Adipocyte (in vitro differentiated cells): ENCODE measurements around the gene PXYLP1.
A peak's percentile ranks its signal among the peaks of the same experiment; 100 is the strongest.

Experiments
- DNase-seq: peaks from one replicate; pipeline ENCODE4 v3.0.0-alpha.2; 2015; ENCODE audit warnings: low read depth
- H3K27me3 ChIP-seq: replicated peaks from 2 replicates; pipeline ENCODE4 v1.7.0; 2013; ENCODE audit warnings: mild to moderate bottlenecking, low read length, moderate library complexity; ENCODE audit not compliant: control insufficient read depth, insufficient read depth
- H3K36me3 ChIP-seq: 2 replicates; pipeline ENCODE4 v1.7.0; 2013; ENCODE audit warnings: low read length, mild to moderate bottlenecking, moderate library complexity; ENCODE audit not compliant: control insufficient read depth, insufficient read depth, severe bottlenecking
- H3K4me1 ChIP-seq: 2 replicates; pipeline ENCODE4 v1.7.0; 2013; ENCODE audit warnings: mild to moderate bottlenecking, low read length, moderate library complexity; ENCODE audit not compliant: control insufficient read depth, insufficient read depth
- H3K4me3 ChIP-seq: 2 replicates; pipeline ENCODE4 v1.7.0; 2013; ENCODE audit warnings: mild to moderate bottlenecking, low read length, moderate library complexity
- H3K9ac ChIP-seq: 2 replicates; pipeline ENCODE4 v1.7.0; 2013; ENCODE audit warnings: mild to moderate bottlenecking, low read length, moderate library complexity
- H3K9me3 ChIP-seq: 2 replicates; pipeline ENCODE4 v1.7.0; 2013; ENCODE audit warnings: mild to moderate bottlenecking, low read length, moderate library complexity; ENCODE audit not compliant: control insufficient read depth

PXYLP1 gene

DNA sequence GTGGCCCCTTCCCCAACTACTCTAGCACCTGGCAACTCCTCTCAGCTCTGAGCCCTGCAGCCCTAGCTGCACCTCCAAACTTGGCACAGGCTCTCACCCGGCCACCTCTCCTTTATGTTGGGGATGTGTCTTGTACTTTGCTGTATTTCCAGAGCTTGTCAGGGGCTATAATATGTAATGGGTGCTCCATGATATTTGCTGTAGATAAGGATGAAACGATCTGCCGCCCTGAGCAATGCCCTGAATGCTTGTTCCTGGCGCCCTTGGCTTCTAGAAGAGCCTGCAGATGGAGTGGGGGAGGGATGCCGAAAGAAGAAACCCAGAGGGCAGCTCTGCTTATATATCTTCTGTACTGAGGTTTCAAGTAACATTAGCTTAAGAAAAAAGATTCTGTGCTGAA, 100.8 kb downstream of the PXYLP1 start:
- Histone ChIP-seq H3K9ac (no peak overlapping the region), H3K36me3 (no peaks in the 10 kb centered on the region), H3K9me3 (no peaks in the 10 kb centered on the region), H3K27me3 (no peaks in the 10 kb centered on the region), H3K4me3 (no peak overlapping the region), H3K4me1 (peaks cover 44% of the 10 kb centered on the region)
- DNase-seq, result no peak

DNA sequence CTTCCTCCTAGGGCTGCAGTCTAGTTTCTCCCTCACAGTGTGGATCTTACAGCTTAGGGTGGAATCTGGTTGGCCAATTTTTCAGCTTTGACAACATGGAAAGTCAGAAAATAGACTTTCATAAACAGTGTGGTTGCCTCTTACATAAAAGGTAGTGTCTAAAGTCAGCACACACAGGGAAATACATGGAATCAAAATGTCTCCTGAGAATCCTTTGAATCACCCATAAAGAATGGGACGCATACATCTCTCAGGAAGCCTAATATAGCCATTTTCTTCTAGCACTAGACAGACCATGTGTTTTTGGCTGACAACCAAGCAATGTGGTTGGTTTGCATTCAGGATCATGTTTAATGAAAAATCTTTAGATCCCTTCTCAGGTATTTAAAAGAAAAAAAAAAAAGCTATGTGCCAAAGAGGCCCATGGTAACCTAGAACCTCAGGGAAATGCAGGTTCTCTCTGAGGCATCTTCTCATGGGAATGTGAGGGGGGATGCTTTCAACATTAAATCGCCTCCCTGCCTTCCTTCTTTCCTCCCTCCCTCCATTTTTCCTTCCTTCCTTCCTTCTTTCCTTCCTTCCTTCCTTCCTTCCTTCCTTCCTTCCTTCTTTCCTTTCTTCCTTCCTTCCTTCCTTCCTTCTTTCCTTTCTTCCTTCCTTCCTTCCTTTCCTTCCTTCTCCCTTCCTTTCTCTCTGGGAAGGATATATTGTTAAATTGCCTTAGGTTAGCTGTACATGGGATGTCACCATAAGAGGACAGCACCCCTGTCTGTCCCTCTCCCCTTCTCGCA, 102.4 kb downstream of the PXYLP1 start:
- H3K27me3 ChIP-seq, result no peaks in the 10 kb centered on the region
- peaks cover 59% of the 10 kb centered on the region for H3K4me1 ChIP-seq
- H3K9me3 ChIP-seq, result no peaks in the 10 kb centered on the region

DNA sequence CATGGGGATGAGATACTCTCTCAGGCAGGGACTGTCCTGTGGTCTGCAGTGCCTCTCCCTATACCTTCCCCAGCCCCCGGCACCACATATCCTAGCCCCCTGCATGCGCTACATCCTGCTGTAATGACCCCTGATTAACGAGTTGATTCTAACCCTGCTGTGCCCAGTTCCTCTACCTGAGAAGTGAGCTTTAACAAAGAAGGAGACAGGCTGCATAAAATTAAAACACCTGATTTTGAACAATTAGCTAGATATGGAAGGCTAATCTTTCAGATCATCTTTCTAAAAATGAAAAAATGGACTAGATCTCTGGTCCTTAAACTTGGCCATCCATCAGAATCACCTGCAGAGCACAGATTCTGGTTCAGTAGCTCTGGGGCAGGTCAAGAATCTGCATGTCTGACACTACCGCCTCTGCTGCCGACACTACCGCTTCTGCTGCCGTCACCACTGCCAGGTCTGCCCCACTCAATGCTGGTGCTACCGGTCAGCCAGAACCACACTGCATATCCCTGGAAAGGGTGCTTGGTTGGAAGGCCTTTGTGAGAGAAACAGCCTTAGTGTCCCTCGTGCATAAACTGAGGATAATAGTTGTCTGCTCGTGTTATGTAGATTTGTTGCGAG, 103.1 kb downstream of the PXYLP1 start:
- no peaks in the 10 kb centered on the region for H3K27me3 ChIP-seq
- no peak for DNase-seq
- H3K9ac ChIP-seq, result no peak overlapping the region
- no peaks in the 10 kb centered on the region for H3K9me3 ChIP-seq
- no peak overlapping the region for H3K4me3 ChIP-seq
- H3K4me1 ChIP-seq, result peaks cover 64% of the 10 kb centered on the region
- H3K36me3 ChIP-seq, result no peaks in the 10 kb centered on the region

More for the DNA sequence above, 102.4 kb downstream of the PXYLP1 start:
- Histone ChIP-seq H3K36me3 (no peaks in the 10 kb centered on the region), H3K9ac (no peak overlapping the region), H3K4me3 (no peak overlapping the region)
- no peak for DNase-seq

DNA sequence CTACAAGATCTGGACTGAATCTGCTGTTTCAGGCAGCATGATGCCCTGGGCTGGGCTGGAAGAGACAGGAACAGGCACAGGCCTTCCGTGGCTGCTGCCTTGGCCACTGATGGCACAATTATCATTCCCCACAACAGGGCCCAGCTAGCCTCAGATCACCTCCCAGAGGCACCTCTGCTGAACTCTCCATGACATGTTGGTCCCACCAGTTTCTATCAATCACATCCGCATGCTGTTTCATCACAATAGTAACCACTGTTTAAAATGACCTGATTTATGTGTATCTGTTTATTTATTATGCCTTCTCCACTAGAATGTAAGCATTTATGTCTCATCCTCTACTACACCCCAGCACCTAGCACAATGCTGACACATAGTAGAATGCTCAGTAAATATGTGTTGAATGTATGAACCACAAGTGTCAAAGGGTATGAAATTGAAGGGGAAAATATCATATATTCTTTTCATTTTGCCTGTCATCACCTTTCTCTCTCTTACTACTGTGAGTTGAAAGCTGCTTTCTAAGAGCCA, 104.0 kb downstream of the PXYLP1 start:
- Histone ChIP-seq H3K9ac (no peak overlapping the region), H3K4me1 (peaks cover 64% of the 10 kb centered on the region), H3K36me3 (no peaks in the 10 kb centered on the region), H3K9me3 (no peaks in the 10 kb centered on the region), H3K27me3 (no peaks in the 10 kb centered on the region), H3K4me3 (no peak overlapping the region)
- DNase-seq, result no peak

DNA sequence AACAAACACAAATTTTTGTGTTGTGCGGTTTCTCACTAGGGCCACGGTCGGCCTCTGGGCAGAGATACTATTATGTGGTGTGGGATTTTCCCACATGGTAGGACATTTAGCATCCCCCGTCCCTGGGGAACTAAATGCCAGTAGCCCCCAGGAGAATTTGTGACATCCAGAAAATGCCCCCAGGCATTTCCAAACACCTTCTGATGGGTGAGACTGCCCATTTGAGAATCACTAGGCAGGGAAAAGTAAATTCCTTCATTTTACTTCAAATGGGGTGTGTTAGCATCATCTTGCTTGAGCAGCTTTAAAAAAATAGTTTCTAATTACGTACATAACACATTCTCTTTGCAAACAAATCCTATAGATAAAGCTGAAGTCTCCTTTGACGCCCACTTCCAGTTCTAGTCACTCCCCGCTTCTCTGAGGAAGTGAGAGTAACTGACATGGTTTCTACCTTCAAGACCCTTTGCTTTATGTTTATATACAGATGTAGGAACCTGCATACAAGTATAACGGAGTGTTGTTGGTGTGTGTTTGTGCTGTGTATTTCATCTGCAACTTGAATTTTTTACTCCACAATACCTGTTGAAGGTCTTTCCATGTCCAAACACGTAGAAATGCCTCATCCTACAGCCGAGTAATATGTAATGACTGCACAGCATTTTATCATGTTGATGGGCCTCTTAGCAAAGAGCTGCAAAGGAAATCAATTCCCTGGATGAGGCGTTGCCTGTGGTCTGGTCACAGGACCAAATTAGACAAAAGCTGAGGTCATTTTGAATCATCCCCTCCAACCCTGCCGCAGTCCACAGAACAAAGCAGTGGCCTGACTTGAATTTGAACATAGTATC, 105.3 kb downstream of the PXYLP1 start:
- DNase-seq, result peak; percentile 45
- Histone ChIP-seq H3K27me3 (no peaks in the 10 kb centered on the region), H3K4me3 (no peak overlapping the region), H3K36me3 (no peaks in the 10 kb centered on the region), H3K9ac (no peak overlapping the region), H3K9me3 (no peaks in the 10 kb centered on the region), H3K4me1 (peaks cover 55% of the 10 kb centered on the region)

DNA sequence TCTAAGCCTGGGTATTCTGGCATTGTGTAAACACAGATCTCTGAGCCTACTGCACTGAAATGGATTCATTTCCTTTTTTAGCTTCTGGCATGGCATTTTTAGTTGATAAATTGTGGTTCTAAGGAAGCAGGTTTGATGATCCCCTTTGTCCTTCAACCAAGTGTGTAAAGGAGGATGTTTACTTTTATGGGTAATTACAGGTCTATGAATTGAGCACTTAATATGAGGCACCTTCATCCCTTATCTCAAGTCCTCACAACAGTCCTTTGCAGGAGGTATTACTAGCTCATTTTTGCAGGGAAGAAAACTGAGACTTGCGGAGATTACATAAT, 105.9 kb downstream of the PXYLP1 start:
- H3K4me3 ChIP-seq, result no peak overlapping the region
- no peaks in the 10 kb centered on the region for H3K27me3 ChIP-seq
- peaks cover 49% of the 10 kb centered on the region for H3K4me1 ChIP-seq
- no peaks in the 10 kb centered on the region for H3K9me3 ChIP-seq
- H3K36me3 ChIP-seq, result no peaks in the 10 kb centered on the region
- DNase-seq, result no peak
- H3K9ac ChIP-seq, result no peak overlapping the region

DNA sequence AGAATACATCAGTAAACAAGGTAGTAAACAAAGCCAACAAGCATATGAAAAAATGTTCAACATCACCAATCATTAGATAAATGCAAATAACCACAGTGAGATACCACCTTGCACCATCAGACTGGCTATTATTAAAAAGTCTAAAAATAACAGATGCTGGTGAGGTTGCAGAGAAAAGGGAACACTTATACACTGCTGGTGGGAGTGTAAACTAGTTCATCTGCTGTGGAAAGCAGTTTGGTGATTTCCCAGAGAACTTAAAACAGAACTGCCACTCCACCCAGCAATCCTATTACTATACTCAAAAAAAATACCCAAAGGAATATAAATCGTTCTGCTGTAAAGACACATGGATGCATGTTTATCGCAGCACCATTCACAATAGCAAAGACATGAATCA, 106.4 kb downstream of the PXYLP1 start:
- no peak overlapping the region for H3K9ac ChIP-seq
- peaks cover 44% of the 10 kb centered on the region for H3K4me1 ChIP-seq
- H3K36me3 ChIP-seq, result no peaks in the 10 kb centered on the region

DNA sequence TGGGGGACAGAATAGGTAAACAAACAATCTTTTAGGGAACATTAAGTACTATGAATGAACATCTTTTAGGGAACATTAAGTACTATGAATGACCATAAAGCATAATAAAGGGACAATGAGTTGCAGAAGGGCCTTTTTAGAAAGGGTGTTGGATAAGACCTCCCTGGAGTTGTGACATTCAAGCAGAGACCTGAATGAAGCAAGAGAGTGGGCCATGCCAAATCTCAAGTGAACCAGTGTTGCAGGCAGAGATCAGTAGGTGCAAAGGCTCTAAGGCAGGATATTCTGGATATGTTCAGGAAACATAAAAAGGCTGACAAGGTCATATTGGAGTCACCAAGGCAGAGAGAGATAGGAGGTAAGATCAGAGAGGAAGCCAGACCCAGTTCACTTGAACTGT, 107.3 kb downstream of the PXYLP1 start:
- H3K9me3 ChIP-seq, result no peaks in the 10 kb centered on the region
- no peak overlapping the region for H3K4me3 ChIP-seq
- DNase-seq, result no peak
- no peak overlapping the region for H3K9ac ChIP-seq
- no peaks in the 10 kb centered on the region for H3K36me3 ChIP-seq
- H3K27me3 ChIP-seq, result no peaks in the 10 kb centered on the region
- H3K4me1 ChIP-seq, result peaks cover 35% of the 10 kb centered on the region

More for the DNA sequence above, 106.4 kb downstream of the PXYLP1 start:
- H3K4me3 ChIP-seq, result no peak overlapping the region
- H3K27me3 ChIP-seq, result no peaks in the 10 kb centered on the region
- no peak for DNase-seq
- H3K9me3 ChIP-seq, result no peaks in the 10 kb centered on the region

DNA sequence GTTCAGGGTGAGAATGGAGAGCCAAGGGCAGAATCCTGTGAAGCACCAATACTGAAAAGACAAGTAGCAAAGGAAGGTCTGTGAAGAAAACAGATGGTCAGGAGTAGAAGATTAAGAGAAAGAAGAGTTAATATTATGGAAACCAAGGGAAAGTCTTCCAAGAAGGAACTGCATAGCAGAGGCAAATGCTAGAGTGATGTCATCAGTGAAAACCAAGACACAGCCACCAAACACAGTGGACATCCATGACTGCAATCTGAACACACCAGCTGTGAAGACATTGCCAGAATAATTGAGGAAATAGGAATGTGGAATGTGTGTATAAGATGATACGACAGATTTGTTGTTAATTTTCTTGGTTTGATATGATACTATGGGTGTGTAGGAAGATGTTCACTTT, 109.9 kb downstream of the PXYLP1 start:
- Histone ChIP-seq H3K27me3 (no peaks in the 10 kb centered on the region), H3K4me3 (no peak overlapping the region), H3K36me3 (no peaks in the 10 kb centered on the region), H3K4me1 (peaks cover 31% of the 10 kb centered on the region), H3K9ac (no peak overlapping the region), H3K9me3 (no peaks in the 10 kb centered on the region)
- DNase-seq, result no peak

DNA sequence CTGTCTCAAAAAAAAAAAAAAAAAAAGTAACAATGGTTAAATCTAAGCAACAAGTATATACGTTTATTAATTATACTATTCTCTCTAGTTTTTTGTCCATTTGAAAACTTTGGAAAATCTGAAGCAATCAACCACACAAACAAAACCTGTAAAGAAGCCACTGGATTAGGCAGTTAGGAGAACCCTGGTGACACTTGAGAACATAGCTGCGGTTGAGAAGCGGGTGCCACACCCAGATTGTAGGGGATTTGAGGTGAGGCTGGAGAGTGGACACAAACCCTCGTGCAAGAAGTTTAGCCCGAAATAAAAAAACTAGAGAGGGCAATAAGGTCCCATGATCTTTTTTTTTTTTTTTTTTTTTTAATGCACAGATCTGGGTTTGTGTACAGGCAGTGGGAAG, 110.8 kb downstream of the PXYLP1 start:
- no peaks in the 10 kb centered on the region for H3K9me3 ChIP-seq
- H3K36me3 ChIP-seq, result no peaks in the 10 kb centered on the region
- H3K9ac ChIP-seq, result no peak overlapping the region
- H3K4me3 ChIP-seq, result no peak overlapping the region
- H3K27me3 ChIP-seq, result no peaks in the 10 kb centered on the region
- H3K4me1 ChIP-seq, result peaks cover 28% of the 10 kb centered on the region
- no peak for DNase-seq

DNA sequence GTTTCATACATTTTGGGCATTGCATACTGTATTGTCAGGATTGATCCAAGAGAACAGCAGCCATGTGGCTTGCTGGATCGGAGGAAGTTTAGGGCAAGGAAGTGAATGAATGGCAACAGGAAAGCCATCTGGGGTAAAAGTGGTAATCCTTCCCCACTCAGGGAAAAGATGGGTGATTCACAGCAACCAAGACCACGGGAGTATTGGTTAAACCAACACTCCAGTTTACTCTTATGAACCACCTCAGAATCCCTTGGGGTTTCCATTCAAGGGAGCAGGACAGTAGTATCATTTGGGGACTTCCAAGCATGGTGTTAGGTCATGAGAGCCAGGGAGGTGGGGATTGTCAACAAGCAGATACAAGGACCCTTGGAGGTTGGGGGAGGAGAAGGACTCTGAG, 111.5 kb downstream of the PXYLP1 start:
- Histone ChIP-seq H3K4me3 (no peak overlapping the region), H3K36me3 (no peaks in the 10 kb centered on the region), H3K27me3 (no peaks in the 10 kb centered on the region), H3K9me3 (no peaks in the 10 kb centered on the region), H3K9ac (no peak overlapping the region), H3K4me1 (peaks cover 22% of the 10 kb centered on the region)
- DNase-seq, result no peak
